T-helper 2 cell treated with Interferon-gamma antibody and Interleukin-4, amounts not matched to agents 5 μg/mL and 100 μg/mL, for 36 hours (primary cell): Measurements from ENCODE around the gene STIM1.
"Not testable (repeated sequence)": the region's sequence is repeated elsewhere in the genome, so short reads cannot be mapped to it uniquely, and the experiment has no call there.

Source experiments
- DNase-seq: peaks from one replicate; pipeline ENCODE4 v3.0.0; 2021; ENCODE audit warnings: low spot score
- H3K27ac Mint-ChIP-seq: one replicate; pipeline ENCODE4 v1.8.0; 2021; ENCODE audit warnings: mild to moderate bottlenecking, mixed read lengths
- H3K27me3 Mint-ChIP-seq: one replicate; pipeline ENCODE4 v1.8.0; 2021; ENCODE audit warnings: low read depth, mixed read lengths
- H3K36me3 Mint-ChIP-seq: one replicate; pipeline ENCODE4 v1.8.0; 2021; ENCODE audit warnings: low read depth, mixed read lengths
- H3K4me1 Mint-ChIP-seq: one replicate; pipeline ENCODE4 v1.8.0; 2021; ENCODE audit warnings: low read depth, mixed read lengths
- H3K4me3 Mint-ChIP-seq: one replicate; pipeline ENCODE4 v1.8.0; 2022; ENCODE audit warnings: mild to moderate bottlenecking, moderate library complexity, mixed read lengths
- H3K9me3 Mint-ChIP-seq: one replicate; pipeline ENCODE4 v1.8.0; 2021; ENCODE audit warnings: mixed read lengths

The STIM1 gene

GRCh38 chr11:4115128-4115527 is 259.7 kb downstream of the STIM1 start:
- no peak for DNase-seq
- Mint-ChIP-seq H3K27ac (no peak overlapping the region), H3K4me3 (no peak overlapping the region), H3K27me3 (no peaks in the 10 kb centered on the region), H3K9me3 (no peaks in the 10 kb centered on the region), H3K4me1 (peaks cover 7% of the 10 kb centered on the region), H3K36me3 (peaks cover 60% of the 10 kb centered on the region)

GRCh38 chr11:4118107-4118506 is 262.6 kb downstream of the STIM1 start:
- peaks cover 7% of the 10 kb centered on the region for H3K4me1 Mint-ChIP-seq
- no peak overlapping the region for H3K27ac Mint-ChIP-seq
- H3K27me3 Mint-ChIP-seq: no peaks in the 10 kb centered on the region

GRCh38 chr11:4123218-4123617 is 267.8 kb downstream of the STIM1 start:
- no peaks in the 10 kb centered on the region for H3K27me3 Mint-ChIP-seq
- H3K27ac Mint-ChIP-seq: no peak overlapping the region
- H3K4me1 Mint-ChIP-seq: peaks cover 3% of the 10 kb centered on the region
- peaks cover 77% of the 10 kb centered on the region for H3K36me3 Mint-ChIP-seq
- no peak for DNase-seq
- H3K4me3 Mint-ChIP-seq: no peak overlapping the region
- no peaks in the 10 kb centered on the region for H3K9me3 Mint-ChIP-seq

More at GRCh38 chr11:4118107-4118506, 262.6 kb downstream of the STIM1 start:
- H3K9me3 Mint-ChIP-seq: no peaks in the 10 kb centered on the region
- H3K4me3 Mint-ChIP-seq: no peak overlapping the region
- peaks cover 65% of the 10 kb centered on the region for H3K36me3 Mint-ChIP-seq
- no peak for DNase-seq

- no peak overlapping the region for H3K4me3 Mint-ChIP-seq
- no peak for DNase-seq
- H3K9me3 Mint-ChIP-seq: no peaks in the 10 kb centered on the region
- no peak overlapping the region for H3K27ac Mint-ChIP-seq
- H3K27me3 Mint-ChIP-seq: no peaks in the 10 kb centered on the region
- H3K36me3 Mint-ChIP-seq: peaks cover 74% of the 10 kb centered on the region
- H3K4me1 Mint-ChIP-seq: no peaks in the 10 kb centered on the region
Observed at GRCh38 chr11:4125141-4125540, 269.7 kb downstream of the STIM1 start.

- Mint-ChIP-seq H3K4me1 (no peaks in the 10 kb centered on the region), H3K36me3 (peaks cover 73% of the 10 kb centered on the region), H3K27ac (no peak overlapping the region), H3K27me3 (no peaks in the 10 kb centered on the region), H3K4me3 (no peak overlapping the region), H3K9me3 (no peaks in the 10 kb centered on the region)
- DNase-seq: no peak
Observed at GRCh38 chr11:4127357-4127756, 271.9 kb downstream of the STIM1 start.

- DNase-seq, H3K27ac Mint-ChIP-seq, H3K27me3 Mint-ChIP-seq, H3K4me1 Mint-ChIP-seq, H3K9me3 Mint-ChIP-seq, H3K4me3 Mint-ChIP-seq: not testable (repeated sequence)
- peaks cover 71% of the 10 kb centered on the region for H3K36me3 Mint-ChIP-seq
Observed at GRCh38 chr11:4130219-4130618, 274.8 kb downstream of the STIM1 start.

- Mint-ChIP-seq H3K9me3 (peaks cover 9% of the 10 kb centered on the region), H3K4me1 (peaks cover 3% of the 10 kb centered on the region), H3K4me3 (no peak overlapping the region), H3K27ac (no peak overlapping the region), H3K36me3 (peaks cover 65% of the 10 kb centered on the region), H3K27me3 (no peaks in the 10 kb centered on the region)
- DNase-seq: no peak
Observed at GRCh38 chr11:4134806-4135205, 279.3 kb downstream of the STIM1 start.

GRCh38 chr11:4138497-4138896 is 283.0 kb downstream of the STIM1 start:
- no peak for DNase-seq
- H3K4me1 Mint-ChIP-seq: peaks cover 3% of the 10 kb centered on the region
- H3K27me3 Mint-ChIP-seq: no peaks in the 10 kb centered on the region
- H3K4me3 Mint-ChIP-seq: no peak overlapping the region
- H3K9me3 Mint-ChIP-seq: peaks cover 22% of the 10 kb centered on the region
- H3K27ac Mint-ChIP-seq: no peak overlapping the region
- peaks cover 76% of the 10 kb centered on the region for H3K36me3 Mint-ChIP-seq

- H3K4me1 Mint-ChIP-seq: no peaks in the 10 kb centered on the region
- no peak overlapping the region for H3K27ac Mint-ChIP-seq
- H3K27me3 Mint-ChIP-seq: no peaks in the 10 kb centered on the region
- peaks cover 22% of the 10 kb centered on the region for H3K9me3 Mint-ChIP-seq
- H3K36me3 Mint-ChIP-seq: peaks cover 66% of the 10 kb centered on the region
- no peak overlapping the region for H3K4me3 Mint-ChIP-seq
- DNase-seq: no peak
Observed at GRCh38 chr11:4140067-4140636, 284.7 kb downstream of the STIM1 start.
